HL-60 (cell line): ENCODE measurements around the gene PARN.

Experiments used
- CTCF ChIP-seq: IDR thresholded peaks from one replicate; pipeline ENCODE4 v1.5.1; 2011; ENCODE audit warnings: low read length, control low read depth, inconsistent platforms; ENCODE audit not compliant: insufficient read depth
- GABPA ChIP-seq: IDR thresholded peaks from 2 replicates; pipeline ENCODE4 v1.6.1; 2012; ENCODE audit warnings: low read depth
- POLR2AphosphoS5 ChIP-seq: IDR thresholded peaks from 2 replicates; pipeline ENCODE4 v1.6.1; 2012; ENCODE audit warnings: low read depth
- REST ChIP-seq: IDR thresholded peaks from 2 replicates; pipeline ENCODE4 v1.6.1; 2012; ENCODE audit warnings: low read depth; ENCODE audit not compliant: insufficient replicate concordance
- SPI1 ChIP-seq: IDR thresholded peaks from 2 replicates; pipeline ENCODE4 v1.6.1; 2012; ENCODE audit warnings: low read depth, mild to moderate bottlenecking, borderline replicate concordance

GRCh38 chr16:14514967-14515366 is 115.1 kb downstream of the PARN start:
- no peak for TF ChIP-seq POLR2AphosphoS5
- TF ChIP-seq CTCF: no peak
- TF ChIP-seq GABPA: no peak
- no peak for TF ChIP-seq REST
- no peak for TF ChIP-seq SPI1
